HuH-7.5 (cell line): Measurements from ENCODE around the gene PREB.
"Not testable (repeated sequence)": the region's sequence is repeated elsewhere in the genome, so short reads cannot be mapped to it uniquely, and the experiment has no call there.

Experiments used
- DNase-seq: peaks from one replicate; pipeline ENCODE4 v3.0.0; 2011; ENCODE audit warnings: low spot score

Gene PREB

GRCh38 chr2:27133905-27134780 lies at the start of gene PREB:
Gene PREB, minus strand, starts transcription at chr2:27134636. Its CDS starts 215 bp downstream, at chr2:27134421.
- peak; percentile 91 for DNase-seq

GRCh38 chr2:27184115-27184514 lies 49.7 kb upstream of the PREB start:
- no peak for DNase-seq

- no peak for DNase-seq
These were observed 47.9 kb upstream of the PREB start for GRCh38 chr2:27182346-27182745.

GRCh38 chr2:27179344-27180000 lies 45.0 kb upstream of the PREB start:
- DNase-seq, result no peak

GRCh38 chr2:27178469-27178868 lies 44.0 kb upstream of the PREB start:
- DNase-seq, result no peak

GRCh38 chr2:27177441-27178351 lies 43.3 kb upstream of the PREB start:
- DNase-seq, result no peak

- not testable (repeated sequence) for DNase-seq
These were observed 41.3 kb upstream of the PREB start for GRCh38 chr2:27175781-27176180.

- DNase-seq, result no peak
These were observed 40.9 kb upstream of the PREB start for GRCh38 chr2:27175330-27175729.

GRCh38 chr2:27174638-27175037 lies 40.2 kb upstream of the PREB start:
- DNase-seq, result no peak

- DNase-seq, result peak; percentile 40
These were observed 37.0 kb upstream of the PREB start for GRCh38 chr2:27171351-27171848.

- no peak for DNase-seq
These were observed 36.3 kb upstream of the PREB start for GRCh38 chr2:27170581-27171337.

GRCh38 chr2:27164960-27165763 lies 30.7 kb upstream of the PREB start:
- DNase-seq, result no peak

GRCh38 chr2:27162151-27163121 lies 28.0 kb upstream of the PREB start:
- no peak for DNase-seq

- DNase-seq, result no peak
These were observed 25.8 kb upstream of the PREB start for GRCh38 chr2:27160191-27160590.

- DNase-seq, result no peak
These were observed 24.8 kb upstream of the PREB start for GRCh38 chr2:27159271-27159670.

- DNase-seq, result no peak
These were observed 24.0 kb upstream of the PREB start for GRCh38 chr2:27158468-27158867.

- no peak for DNase-seq
These were observed 20.7 kb upstream of the PREB start for GRCh38 chr2:27155069-27155520.

- no peak for DNase-seq
These were observed 20.1 kb upstream of the PREB start for GRCh38 chr2:27154488-27154887.

- no peak for DNase-seq
These were observed 18.5 kb upstream of the PREB start for GRCh38 chr2:27152796-27153464.
